ENCODE results near the gene CSNK2B. TPM values are rescaled to one million over a fixed set of nuclear protein-coding genes. Genes with fewer than 3 reads are reported as not detected.

The CSNK2B gene
- total and polyA plus RNA-seq, 9 of the 15 experiments (the other 6 are each of a cell fraction or from before 2014, with no cell fraction given): 120 to 1,126 (median 529) TPM

GRCh38 chr6:31652925-31653724, 12.8 kb upstream of the CSNK2B start (continued):
- TF ChIP-seq, protein P1, sequence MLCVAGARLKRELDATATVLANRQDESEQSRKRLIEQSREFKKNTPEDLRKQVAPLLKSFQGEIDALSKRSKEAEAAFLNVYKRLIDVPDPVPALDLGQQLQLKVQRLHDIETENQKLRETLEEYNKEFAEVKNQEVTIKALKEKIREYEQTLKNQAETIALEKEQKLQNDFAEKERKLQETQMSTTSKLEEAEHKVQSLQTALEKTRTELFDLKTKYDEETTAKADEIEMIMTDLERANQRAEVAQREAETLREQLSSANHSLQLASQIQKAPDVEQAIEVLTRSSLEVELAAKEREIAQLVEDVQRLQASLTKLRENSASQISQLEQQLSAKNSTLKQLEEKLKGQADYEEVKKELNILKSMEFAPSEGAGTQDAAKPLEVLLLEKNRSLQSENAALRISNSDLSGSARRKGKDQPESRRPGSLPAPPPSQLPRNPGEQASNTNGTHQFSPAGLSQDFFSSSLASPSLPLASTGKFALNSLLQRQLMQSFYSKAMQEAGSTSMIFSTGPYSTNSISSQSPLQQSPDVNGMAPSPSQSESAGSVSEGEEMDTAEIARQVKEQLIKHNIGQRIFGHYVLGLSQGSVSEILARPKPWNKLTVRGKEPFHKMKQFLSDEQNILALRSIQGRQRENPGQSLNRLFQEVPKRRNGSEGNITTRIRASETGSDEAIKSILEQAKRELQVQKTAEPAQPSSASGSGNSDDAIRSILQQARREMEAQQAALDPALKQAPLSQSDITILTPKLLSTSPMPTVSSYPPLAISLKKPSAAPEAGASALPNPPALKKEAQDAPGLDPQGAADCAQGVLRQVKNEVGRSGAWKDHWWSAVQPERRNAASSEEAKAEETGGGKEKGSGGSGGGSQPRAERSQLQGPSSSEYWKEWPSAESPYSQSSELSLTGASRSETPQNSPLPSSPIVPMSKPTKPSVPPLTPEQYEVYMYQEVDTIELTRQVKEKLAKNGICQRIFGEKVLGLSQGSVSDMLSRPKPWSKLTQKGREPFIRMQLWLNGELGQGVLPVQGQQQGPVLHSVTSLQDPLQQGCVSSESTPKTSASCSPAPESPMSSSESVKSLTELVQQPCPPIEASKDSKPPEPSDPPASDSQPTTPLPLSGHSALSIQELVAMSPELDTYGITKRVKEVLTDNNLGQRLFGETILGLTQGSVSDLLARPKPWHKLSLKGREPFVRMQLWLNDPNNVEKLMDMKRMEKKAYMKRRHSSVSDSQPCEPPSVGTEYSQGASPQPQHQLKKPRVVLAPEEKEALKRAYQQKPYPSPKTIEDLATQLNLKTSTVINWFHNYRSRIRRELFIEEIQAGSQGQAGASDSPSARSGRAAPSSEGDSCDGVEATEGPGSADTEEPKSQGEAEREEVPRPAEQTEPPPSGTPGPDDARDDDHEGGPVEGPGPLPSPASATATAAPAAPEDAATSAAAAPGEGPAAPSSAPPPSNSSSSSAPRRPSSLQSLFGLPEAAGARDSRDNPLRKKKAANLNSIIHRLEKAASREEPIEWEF (CRISPR knock-in tag; IDR thresholded peaks at IDR 0.05): peak; percentile 85
- TF ChIP-seq TSHZ1 (CRISPR knock-in tag; IDR thresholded peaks at IDR 0.05) (no peak), PBX2 (CRISPR knock-in tag; IDR thresholded peaks at IDR 0.05; ENCODE audit: low read depth) (no peak), PBX2 (tag; conservative IDR thresholded peaks at IDR 0.05; ENCODE audit: low read depth) (peak; percentile 6; the same call in 1 of the 2 replicates), OTX1 (CRISPR knock-in tag; IDR thresholded peaks at IDR 0.05) (peak; percentile 72), PTRF (tag; IDR thresholded peaks at IDR 0.05) (no peak), FOSL1 (tag; conservative IDR thresholded peaks at IDR 0.05) (peak; percentile 0), ZNF324 (CRISPR knock-in tag; IDR thresholded peaks at IDR 0.05) (no peak; the same call in 1 of the 2 replicates), SMARCA4 (IDR thresholded peaks at IDR 0.05) (peak; percentile 86), FOXK2 (conservative IDR thresholded peaks at IDR 0.05 in 1 of 2, IDR thresholded peaks at IDR 0.05 in 1 of 2; ENCODE audit: low read depth in 2 of 2) (peak; percentile 93; a peak in 3 of 4 replicates), TEAD2 (tag; IDR thresholded peaks at IDR 0.05) (no peak)
- TF ChIP-seq, protein P2, sequence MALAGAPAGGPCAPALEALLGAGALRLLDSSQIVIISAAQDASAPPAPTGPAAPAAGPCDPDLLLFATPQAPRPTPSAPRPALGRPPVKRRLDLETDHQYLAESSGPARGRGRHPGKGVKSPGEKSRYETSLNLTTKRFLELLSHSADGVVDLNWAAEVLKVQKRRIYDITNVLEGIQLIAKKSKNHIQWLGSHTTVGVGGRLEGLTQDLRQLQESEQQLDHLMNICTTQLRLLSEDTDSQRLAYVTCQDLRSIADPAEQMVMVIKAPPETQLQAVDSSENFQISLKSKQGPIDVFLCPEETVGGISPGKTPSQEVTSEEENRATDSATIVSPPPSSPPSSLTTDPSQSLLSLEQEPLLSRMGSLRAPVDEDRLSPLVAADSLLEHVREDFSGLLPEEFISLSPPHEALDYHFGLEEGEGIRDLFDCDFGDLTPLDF (CRISPR knock-in tag; IDR thresholded peaks at IDR 0.05): 0 out of 2 replicates have a peak, but pooled peaks have one; percentile 15
- TF ChIP-seq, protein P3, sequence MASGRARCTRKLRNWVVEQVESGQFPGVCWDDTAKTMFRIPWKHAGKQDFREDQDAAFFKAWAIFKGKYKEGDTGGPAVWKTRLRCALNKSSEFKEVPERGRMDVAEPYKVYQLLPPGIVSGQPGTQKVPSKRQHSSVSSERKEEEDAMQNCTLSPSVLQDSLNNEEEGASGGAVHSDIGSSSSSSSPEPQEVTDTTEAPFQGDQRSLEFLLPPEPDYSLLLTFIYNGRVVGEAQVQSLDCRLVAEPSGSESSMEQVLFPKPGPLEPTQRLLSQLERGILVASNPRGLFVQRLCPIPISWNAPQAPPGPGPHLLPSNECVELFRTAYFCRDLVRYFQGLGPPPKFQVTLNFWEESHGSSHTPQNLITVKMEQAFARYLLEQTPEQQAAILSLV (tag; IDR thresholded peaks at IDR 0.05): no peak
